SK-N-SH (cell line): Measurements from ENCODE around the gene TMCO2. TPM values are rescaled to one million over a fixed set of nuclear protein-coding genes. Genes with fewer than 3 reads are reported as not detected.

Experiments used
- CTCF ChIA-PET: fragments of 300-600, 350-600 bp; formaldehyde crosslinking; extraction: SDS; loops from one replicate; lab custom pipeline; 2021; lab: Yijun Ruan, JAX
- POLR2A ChIA-PET: fragments of 350-600 bp; sonication (Branson Sonifier 250); formaldehyde crosslinking; extraction: SDS; loops from one replicate; lab custom pipeline; 2020; ENCODE audit warnings: antibody characterized with exemption, inconsistent platforms; lab: Yijun Ruan, JAX
- DNase-seq: peaks from one replicate; pipeline ENCODE4 v3.0.0; 2012
- H2AFZ ChIP-seq: fragments of 200-600 bp; sonication (generic); 2 replicates; pipeline ENCODE4 v1.8.1; 2016; ENCODE audit warnings: antibody characterized with exemption, mild to moderate bottlenecking, low read depth
- H3F3A ChIP-seq: fragments of 200-600 bp; sonication (generic); replicated peaks from 2 replicates; pipeline ENCODE3; 2016; ENCODE audit warnings: antibody characterized with exemption, mild to moderate bottlenecking; ENCODE audit not compliant: insufficient read depth
- H3K27ac ChIP-seq, 2 experiments: fragments of 200-500 bp in 1 of 2; fragments of 200-600 bp in 1 of 2; sonication (Bioruptor generic) in 1 of 2; sonication (generic), shearing (Covaris generic) in 1 of 2; 2 replicates each; pipeline versions ENCODE4 v1.5.1 to v1.6.1; 2014 to 2016; ENCODE audit warnings: low read depth in 2 of 2, inconsistent platforms in 1 of 2, low read length in 1 of 2, mild to moderate bottlenecking in 1 of 2, mixed read lengths in 1 of 2
- H3K27me3 ChIP-seq: fragments of 200-600 bp; sonication (generic), shearing (Covaris generic); 2 replicates; pipeline ENCODE4 v1.6.1; 2016; ENCODE audit warnings: mixed run types; ENCODE audit not compliant: insufficient read depth
- H3K36me3 ChIP-seq, 2 experiments: fragments of 200-500 bp in 1 of 2; fragments of 200-600 bp in 1 of 2; sonication (Bioruptor generic) in 1 of 2; sonication (generic) in 1 of 2; replicated peaks in 1 of 2; 2 replicates each; pipeline versions ENCODE3 to v1.5.1; 2014 to 2016; ENCODE audit warnings: low read length in 1 of 2, mild to moderate bottlenecking in 1 of 2; ENCODE audit not compliant: insufficient read depth in 2 of 2, control insufficient read depth in 1 of 2
- H3K4me1 ChIP-seq, 2 experiments: fragments of 200-500 bp in 1 of 2; fragments of 200-600 bp in 1 of 2; sonication (Bioruptor generic) in 1 of 2; sonication (generic), shearing (Covaris generic) in 1 of 2; 2 replicates each; pipeline versions ENCODE4 v1.5.1 to v1.6.1; 2014 to 2016; ENCODE audit warnings: low read depth in 1 of 2, low read length in 1 of 2, mixed run types in 1 of 2; ENCODE audit not compliant: insufficient read depth in 2 of 2, control insufficient read depth in 1 of 2
- H3K4me2 ChIP-seq: fragments of 200-600 bp; sonication (generic), shearing (Covaris generic); 2 replicates; pipeline ENCODE4 v1.6.1; 2017; ENCODE audit warnings: mixed run types
- H3K4me3 ChIP-seq, 2 experiments: fragments of 200-500 bp in 1 of 2; fragments of 200-600 bp in 1 of 2; sonication (Bioruptor generic) in 1 of 2; sonication (generic), shearing (Covaris generic) in 1 of 2; 2 replicates each; pipeline versions ENCODE4 v1.5.1 to v1.8.1; 2014 to 2016; ENCODE audit warnings: low read depth in 2 of 2, inconsistent platforms in 1 of 2, low read length in 1 of 2, mild to moderate bottlenecking in 1 of 2, mixed read lengths in 1 of 2, moderate library complexity in 1 of 2
- H3K79me2 ChIP-seq: fragments of 200-600 bp; sonication (generic); 2 replicates; pipeline ENCODE4 v1.8.1; 2017; ENCODE audit warnings: mild to moderate bottlenecking; ENCODE audit not compliant: insufficient read depth
- H3K9ac ChIP-seq: fragments of 200-600 bp; sonication (generic); 2 replicates; pipeline ENCODE4 v1.6.1; 2017; ENCODE audit warnings: mixed run types
- H3K9me2 ChIP-seq: fragments of 200-600 bp; sonication (generic); 2 replicates; pipeline ENCODE4 v1.6.1; 2017; ENCODE audit warnings: mixed run types
- H3K9me3 ChIP-seq: fragments of 200-600 bp; sonication (generic); 2 replicates; pipeline ENCODE4 v1.6.1; 2017; ENCODE audit warnings: mixed run types, mild to moderate bottlenecking, moderate library complexity
- H4K20me1 ChIP-seq: fragments of 200-600 bp; sonication (generic); 2 replicates; pipeline ENCODE4 v1.6.1; 2017; ENCODE audit warnings: mild to moderate bottlenecking, mixed run types; ENCODE audit not compliant: insufficient read depth
- CHD2 ChIP-seq: fragments of 150-350 bp; IDR thresholded peaks from 2 replicates; pipeline ENCODE4 v1.6.1; 2018; ENCODE audit warnings: low read length; ENCODE audit not compliant: partially characterized antibody
- CTCF ChIP-seq: fragments of 200-600 bp; sonication (generic); IDR thresholded peaks from 2 replicates; pipeline ENCODE4 v1.6.1; 2017; ENCODE audit warnings: antibody characterized with exemption, mild to moderate bottlenecking, moderate library complexity
- EP300 ChIP-seq, 2 experiments: IDR thresholded peaks; 2 replicates each; pipeline versions ENCODE4 v1.4.0 to v1.6.1; 2012; ENCODE audit warnings: borderline replicate concordance in 1 of 2, low read depth in 1 of 2, low read length in 1 of 2
- EZH2phosphoT487 ChIP-seq: fragments of 200-600 bp; sonication (generic); IDR thresholded peaks from 2 replicates; pipeline ENCODE4 v1.6.1; 2017; ENCODE audit warnings: low read depth, mixed run types, mild to moderate bottlenecking, antibody characterized with exemption, moderate library complexity, borderline replicate concordance
- FOXM1 ChIP-seq: IDR thresholded peaks from 2 replicates; pipeline ENCODE4 v1.4.0; 2012; ENCODE audit warnings: low read depth, mild to moderate bottlenecking
- GATA2 ChIP-seq: sonication (generic); formaldehyde crosslinking; IDR thresholded peaks from 2 replicates; pipeline ENCODE4 v1.5.0; 2020; ENCODE audit warnings: mild to moderate bottlenecking, missing genetic modification reagents
- IRF3 ChIP-seq: fragments of 150-350 bp; IDR thresholded peaks from 2 replicates; pipeline ENCODE4 v1.6.1; 2016; ENCODE audit warnings: mild to moderate bottlenecking, low read depth, low read length
- JUND ChIP-seq: IDR thresholded peaks from 2 replicates; pipeline ENCODE4 v1.4.0; 2012
- MEF2A ChIP-seq: IDR thresholded peaks from 2 replicates; pipeline ENCODE4 v1.4.0; 2012; ENCODE audit warnings: low read depth, borderline replicate concordance
- MXI1 ChIP-seq: IDR thresholded peaks from 2 replicates; pipeline ENCODE4 v1.6.1; 2012; ENCODE audit warnings: mild to moderate bottlenecking, low read depth, low read length, improper control_type of control experiment
- PBX3 ChIP-seq: IDR thresholded peaks from 2 replicates; pipeline ENCODE4; 2012
- POLR2AphosphoS5 ChIP-seq: IDR thresholded peaks from 2 replicates; pipeline ENCODE4 v1.6.1; 2012; ENCODE audit warnings: low read depth, low read length
- RAD21 ChIP-seq: IDR thresholded peaks from 2 replicates; pipeline ENCODE4 v1.6.1; 2012; ENCODE audit warnings: mild to moderate bottlenecking, low read length
- REST ChIP-seq: IDR thresholded peaks from 2 replicates; pipeline ENCODE4 v1.6.1; 2012; ENCODE audit warnings: mild to moderate bottlenecking, low read depth, low read length, moderate library complexity
- RFX5 ChIP-seq: IDR thresholded peaks from 2 replicates; pipeline ENCODE4 v1.6.1; 2012; ENCODE audit warnings: mild to moderate bottlenecking, improper control_type of control experiment, low read length
- SMC3 ChIP-seq: IDR thresholded peaks from 2 replicates; pipeline ENCODE4 v1.6.1; 2012; ENCODE audit warnings: low read depth, low read length, improper control_type of control experiment
- TAF1 ChIP-seq: IDR thresholded peaks from 2 replicates; pipeline ENCODE4 v1.6.1; 2012; ENCODE audit warnings: low read depth, mild to moderate bottlenecking, low read length, moderate library complexity, borderline replicate concordance
- WGBS: methylation state at CpG from one replicate; pipeline ENCODE4 v1.1.6; 2017; ENCODE audit warnings: low lambda C conversion rate; 5-methylcytosine and 5-hydroxymethylcytosine counted together
- polyA plus RNA-seq, 3 experiments: library from polyadenylated mRNA; depleted of rRNA; stranded (reverse); fragments of >200 nt; gene quantifications; 2 replicates each; pipeline ENCODE4 v1.2.3, GENCODE V29; 2012

The TMCO2 gene
- polyA plus RNA-seq, 1 of the 3 experiments (the other 2 are of a cell fraction) = not detected

- no peaks in the 10 kb centered on the region for H3K9me2 ChIP-seq
- no peak overlapping the region for H3K4me3 ChIP-seq
- no peaks in the 10 kb centered on the region; a peak in 1 of 4 replicates for H3K4me1 ChIP-seq
- H3K36me3 ChIP-seq = peaks cover 0 to 6% of the 10 kb centered on the region in 2 experiments
- H3K4me2 ChIP-seq = no peak overlapping the region
- no peak overlapping the region for H3K27ac ChIP-seq
- H2AFZ ChIP-seq = no peak overlapping the region
- H3K27me3 ChIP-seq = no peaks in the 10 kb centered on the region
- 71% methylated on average over 7 of the region's 8 CpGs for WGBS
- H4K20me1 ChIP-seq = no peaks in the 10 kb centered on the region
- H3K79me2 ChIP-seq = no peaks in the 10 kb centered on the region
- CTCF ChIA-PET = interaction anchor here (1.9 to 2.8 kb wide), 2 partner anchors 17 to 39 kb away, joined by 6 to 14 read pairs; partner anchors contain the start of gene COL9A2
- no peak overlapping the region for H3K9ac ChIP-seq
- POLR2A ChIA-PET = no interaction called here
- no peaks in the 10 kb centered on the region for H3K9me3 ChIP-seq
- TF ChIP-seq REST = no peak
- no peak for TF ChIP-seq EZH2phosphoT487
- TF ChIP-seq CTCF = no peak
- no peak for TF ChIP-seq TAF1
- TF ChIP-seq FOXM1 = no peak
- no peak for TF ChIP-seq EP300 (IDR thresholded peaks at IDR 0.05; ENCODE audit: borderline replicate concordance in 1 of 2, low read depth in 1 of 2, low read length in 1 of 2)
- no peak for TF ChIP-seq POLR2AphosphoS5
- TF ChIP-seq MXI1 = no peak
- no peak for TF ChIP-seq PBX3
- no peak for TF ChIP-seq GATA2 (CRISPR knock-in tag)
- TF ChIP-seq JUND = no peak
- no peak for TF ChIP-seq RAD21
- no peak for TF ChIP-seq IRF3
- TF ChIP-seq SMC3 = no peak
- TF ChIP-seq MEF2A = no peak
- no peak for TF ChIP-seq CHD2
- TF ChIP-seq RFX5 = no peak
- DNase-seq = no peak
- H3F3A ChIP-seq = peaks cover 4% of the 10 kb centered on the region
Measured at GRCh38 chr1:40299366-40300248, 51.9 kb downstream of the TMCO2 start.
